ENCODE data around the gene HMGCS2.

HMGCS2 gene

GRCh38 chr1:119799003-119799402 is 30.3 kb upstream of the HMGCS2 start:
- H3K4me3 ChIP-seq (ENCODE audit: low read depth, low read length) = no peak overlapping the region
- TF ChIP-seq CTCF (IDR thresholded peaks at IDR 0.05; ENCODE audit: insufficient read depth, low read depth, low read length, missing control alignments) = no peak
- no peak for DNase-seq (ENCODE audit: low read depth)

GRCh38 chr1:119797606-119798005 is 28.9 kb upstream of the HMGCS2 start:
- no peak for TF ChIP-seq CTCF (IDR thresholded peaks at IDR 0.05; ENCODE audit: insufficient read depth, low read depth, low read length, missing control alignments)
- no peak overlapping the region for H3K4me3 ChIP-seq (ENCODE audit: low read depth, low read length)
- DNase-seq (ENCODE audit: low read depth) = no peak

GRCh38 chr1:119797162-119797561 is 28.5 kb upstream of the HMGCS2 start:
- H3K4me3 ChIP-seq (ENCODE audit: low read depth, low read length) = no peak overlapping the region
- no peak for DNase-seq (ENCODE audit: low read depth)
- TF ChIP-seq CTCF (IDR thresholded peaks at IDR 0.05; ENCODE audit: insufficient read depth, low read depth, low read length, missing control alignments) = no peak

- no peak overlapping the region for H3K4me3 ChIP-seq (ENCODE audit: low read depth, low read length)
- TF ChIP-seq CTCF (IDR thresholded peaks at IDR 0.05; ENCODE audit: insufficient read depth, low read depth, low read length, missing control alignments) = no peak
- no peak for DNase-seq (ENCODE audit: low read depth)
These were observed 26.8 kb upstream of the HMGCS2 start for GRCh38 chr1:119795261-119796200.

GRCh38 chr1:119794876-119795240 is 26.2 kb upstream of the HMGCS2 start:
- H3K4me3 ChIP-seq (ENCODE audit: low read depth, low read length) = no peak overlapping the region
- no peak for TF ChIP-seq CTCF (IDR thresholded peaks at IDR 0.05; ENCODE audit: insufficient read depth, low read depth, low read length, missing control alignments)
- DNase-seq (ENCODE audit: low read depth) = no peak

- DNase-seq (ENCODE audit: low read depth) = no peak
- TF ChIP-seq CTCF (IDR thresholded peaks at IDR 0.05; ENCODE audit: insufficient read depth, low read depth, low read length, missing control alignments) = no peak
- no peak overlapping the region for H3K4me3 ChIP-seq (ENCODE audit: low read depth, low read length)
These were observed 25.6 kb upstream of the HMGCS2 start for GRCh38 chr1:119794230-119794875.
